ENCODE data around the gene USH2A.
A peak's percentile ranks its signal among the peaks of the same experiment; 100 is the strongest.

Gene USH2A

GRCh38 chr1:216140730-216141524 is 282.3 kb downstream of the USH2A start:
- no peak for DNase-seq

- DNase-seq, result no peak
These were observed 299.0 kb downstream of the USH2A start for GRCh38 chr1:216124192-216124781.

- DNase-seq, result no peak
These were observed 299.6 kb downstream of the USH2A start for GRCh38 chr1:216123446-216124191.

GRCh38 chr1:216119600-216119999 is 303.6 kb downstream of the USH2A start:
- DNase-seq, result no peak

GRCh38 chr1:216114180-216114579 is 309.1 kb downstream of the USH2A start:
- DNase-seq, result no peak

- DNase-seq, result no peak
These were observed 310.1 kb downstream of the USH2A start for GRCh38 chr1:216113181-216113580.

GRCh38 chr1:216111842-216112241 is 311.4 kb downstream of the USH2A start:
- DNase-seq, result no peak

GRCh38 chr1:216095400-216095799 is 327.8 kb downstream of the USH2A start:
- no peak for DNase-seq

- no peak for DNase-seq
These were observed 332.7 kb downstream of the USH2A start for GRCh38 chr1:216090556-216090955.

- no peak for DNase-seq
These were observed 336.6 kb downstream of the USH2A start for GRCh38 chr1:216086678-216087077.

GRCh38 chr1:216081445-216081844 is 341.8 kb downstream of the USH2A start:
- no peak for DNase-seq

GRCh38 chr1:216076751-216077150 is 346.5 kb downstream of the USH2A start:
- DNase-seq, result no peak

GRCh38 chr1:216075339-216075738 is 347.9 kb downstream of the USH2A start:
- DNase-seq, result no peak

GRCh38 chr1:216073793-216074595 is 349.3 kb downstream of the USH2A start:
- DNase-seq, result no peak

GRCh38 chr1:216071262-216071661 is 352.0 kb downstream of the USH2A start:
- DNase-seq, result no peak

GRCh38 chr1:216064643-216065042 is 358.6 kb downstream of the USH2A start:
- no peak for DNase-seq

- no peak for DNase-seq
These were observed 365.3 kb downstream of the USH2A start for GRCh38 chr1:216057947-216058346.

GRCh38 chr1:216057063-216057462 is 366.2 kb downstream of the USH2A start:
- DNase-seq, result no peak

- no peak for DNase-seq
These were observed 368.2 kb downstream of the USH2A start for GRCh38 chr1:216055004-216055403.

- peak in 14 of 58 donors; percentile 2 to 19 (median 4) for DNase-seq
These were observed 368.6 kb downstream of the USH2A start for GRCh38 chr1:216054600-216054999.

GRCh38 chr1:216051071-216051470 is 372.2 kb downstream of the USH2A start:
- no peak for DNase-seq

All from anterior cingulate cortex (tissue), 58 donors.